ENCODE results near the gene TEX48.

TEX48 gene

GRCh38 chr9:114624677-114625076 lies 57.3 kb downstream of the TEX48 start:
- Histone ChIP-seq H3F3A (ENCODE audit: insufficient read depth, low read length) (no peaks in the 10 kb centered on the region), H2AFZ (ENCODE audit: low read length) (no peak overlapping the region), H3K27ac (ENCODE audit: low read depth, low read length, poor library complexity, severe bottlenecking) (no peak overlapping the region), H3K27me3 (ENCODE audit: insufficient read depth, low read length) (no peaks in the 10 kb centered on the region), H3K9me3 (ENCODE audit: low read length) (no peaks in the 10 kb centered on the region), H3K9ac (ENCODE audit: low read length) (no peak overlapping the region), H3K36me3 (ENCODE audit: insufficient read depth, low read length) (peaks cover 87% of the 10 kb centered on the region), H3K79me2 (ENCODE audit: insufficient read depth, low read length) (peaks cover 12% of the 10 kb centered on the region), H4K20me1 (ENCODE audit: insufficient read depth, low read length) (no peaks in the 10 kb centered on the region), H3K4me1 (ENCODE audit: insufficient read depth, low read length, severe bottlenecking) (peaks cover 2% of the 10 kb centered on the region), H3K9me2 (ENCODE audit: low read depth, low read length) (no peaks in the 10 kb centered on the region), H3K4me3 (ENCODE audit: low read depth, low read length, poor library complexity, severe bottlenecking) (no peak overlapping the region), H3K4me2 (ENCODE audit: low read length) (no peak overlapping the region)
- TF ChIP-seq CTCF (IDR thresholded peaks at IDR 0.05; ENCODE audit: low read length) = no peak
- no peak for TF ChIP-seq EZH2 (IDR thresholded peaks at IDR 0.05; ENCODE audit: borderline replicate concordance, low read length)

- Histone ChIP-seq H3F3A (ENCODE audit: insufficient read depth, low read length) (no peaks in the 10 kb centered on the region), H3K36me3 (ENCODE audit: insufficient read depth, low read length) (peaks cover 82% of the 10 kb centered on the region), H3K9me3 (ENCODE audit: low read length) (no peaks in the 10 kb centered on the region), H3K4me2 (ENCODE audit: low read length) (no peak overlapping the region), H3K79me2 (ENCODE audit: insufficient read depth, low read length) (peaks cover 26% of the 10 kb centered on the region), H3K27ac (ENCODE audit: low read depth, low read length, poor library complexity, severe bottlenecking) (no peak overlapping the region), H4K20me1 (ENCODE audit: insufficient read depth, low read length) (no peaks in the 10 kb centered on the region), H3K4me3 (ENCODE audit: low read depth, low read length, poor library complexity, severe bottlenecking) (no peak overlapping the region), H2AFZ (ENCODE audit: low read length) (no peak overlapping the region), H3K9me2 (ENCODE audit: low read depth, low read length) (no peaks in the 10 kb centered on the region), H3K4me1 (ENCODE audit: insufficient read depth, low read length, severe bottlenecking) (peaks cover 28% of the 10 kb centered on the region), H3K27me3 (ENCODE audit: insufficient read depth, low read length) (no peaks in the 10 kb centered on the region), H3K9ac (ENCODE audit: low read length) (no peak overlapping the region)
- TF ChIP-seq EZH2 (IDR thresholded peaks at IDR 0.05; ENCODE audit: borderline replicate concordance, low read length) = no peak
- TF ChIP-seq CTCF (IDR thresholded peaks at IDR 0.05; ENCODE audit: low read length) = no peak
Measured at GRCh38 chr9:114621975-114622609, 59.9 kb downstream of the TEX48 start.

- Histone ChIP-seq H2AFZ (ENCODE audit: low read length) (no peak overlapping the region), H3K4me2 (ENCODE audit: low read length) (no peak overlapping the region), H3K4me3 (ENCODE audit: low read depth, low read length, poor library complexity, severe bottlenecking) (no peak overlapping the region), H3K9me3 (ENCODE audit: low read length) (no peaks in the 10 kb centered on the region), H3K27me3 (ENCODE audit: insufficient read depth, low read length) (no peaks in the 10 kb centered on the region), H3K27ac (ENCODE audit: low read depth, low read length, poor library complexity, severe bottlenecking) (no peak overlapping the region), H3K9me2 (ENCODE audit: low read depth, low read length) (no peaks in the 10 kb centered on the region), H3K4me1 (ENCODE audit: insufficient read depth, low read length, severe bottlenecking) (peaks cover 34% of the 10 kb centered on the region), H4K20me1 (ENCODE audit: insufficient read depth, low read length) (no peaks in the 10 kb centered on the region), H3K36me3 (ENCODE audit: insufficient read depth, low read length) (peaks cover 77% of the 10 kb centered on the region), H3K9ac (ENCODE audit: low read length) (no peak overlapping the region), H3F3A (ENCODE audit: insufficient read depth, low read length) (0 out of 2 replicates have a peak, but pooled peaks cover 3% of the 10 kb centered on the region), H3K79me2 (ENCODE audit: insufficient read depth, low read length) (peaks cover 26% of the 10 kb centered on the region)
- TF ChIP-seq CTCF (IDR thresholded peaks at IDR 0.05; ENCODE audit: low read length) = no peak
- no peak for TF ChIP-seq EZH2 (IDR thresholded peaks at IDR 0.05; ENCODE audit: borderline replicate concordance, low read length)
Measured at GRCh38 chr9:114621561-114621960, 60.4 kb downstream of the TEX48 start.

Measured in OCI-LY1 (cell line).